ENCODE data around the gene RSBN1L.
A peak's percentile ranks its signal among the peaks of the same experiment; 100 is the strongest.

Gene RSBN1L

DNA sequence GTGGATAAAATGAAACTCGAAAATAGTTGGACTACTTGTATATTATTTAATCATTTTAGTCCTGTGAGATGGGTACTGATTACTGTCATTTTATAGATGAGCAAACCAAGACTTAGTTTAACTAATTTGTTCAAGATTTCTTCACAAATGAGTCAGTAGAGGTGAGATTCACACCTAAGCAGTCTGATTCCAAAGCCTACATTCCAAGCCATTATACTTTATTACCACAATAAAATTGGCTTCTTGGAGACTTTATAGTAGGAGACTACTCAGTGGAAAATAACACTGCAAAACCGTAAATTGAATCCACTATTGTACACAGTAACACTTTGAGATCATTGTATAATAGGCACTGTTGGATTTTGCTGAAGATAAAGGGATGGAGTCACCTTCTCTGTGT lies 104.5 kb downstream of the RSBN1L start:
- H3K9me3 ChIP-seq (ENCODE audit: low read depth, low read length), result no peaks in the 10 kb centered on the region
- no peak overlapping the region for H3K9ac ChIP-seq (ENCODE audit: insufficient read length)
- H3K36me3 ChIP-seq (ENCODE audit: insufficient read depth, low read length), result peaks cover 5% of the 10 kb centered on the region
- no peak for DNase-seq (ENCODE audit: low read depth, low spot score)
- no peak overlapping the region for H3K27ac ChIP-seq
- no peak overlapping the region for H3K4me3 ChIP-seq
- no peak for TF ChIP-seq FOXP2 (optimal IDR thresholded peaks at IDR 0.05; ENCODE audit: control extremely low read depth, extremely low read length, insufficient read depth)
- no peak for TF ChIP-seq EZH2 (IDR thresholded peaks at IDR 0.05)
- TF ChIP-seq POLR2AphosphoS5 (IDR thresholded peaks at IDR 0.05; ENCODE audit: borderline replicate concordance, low read depth, low read length), result no peak

DNA sequence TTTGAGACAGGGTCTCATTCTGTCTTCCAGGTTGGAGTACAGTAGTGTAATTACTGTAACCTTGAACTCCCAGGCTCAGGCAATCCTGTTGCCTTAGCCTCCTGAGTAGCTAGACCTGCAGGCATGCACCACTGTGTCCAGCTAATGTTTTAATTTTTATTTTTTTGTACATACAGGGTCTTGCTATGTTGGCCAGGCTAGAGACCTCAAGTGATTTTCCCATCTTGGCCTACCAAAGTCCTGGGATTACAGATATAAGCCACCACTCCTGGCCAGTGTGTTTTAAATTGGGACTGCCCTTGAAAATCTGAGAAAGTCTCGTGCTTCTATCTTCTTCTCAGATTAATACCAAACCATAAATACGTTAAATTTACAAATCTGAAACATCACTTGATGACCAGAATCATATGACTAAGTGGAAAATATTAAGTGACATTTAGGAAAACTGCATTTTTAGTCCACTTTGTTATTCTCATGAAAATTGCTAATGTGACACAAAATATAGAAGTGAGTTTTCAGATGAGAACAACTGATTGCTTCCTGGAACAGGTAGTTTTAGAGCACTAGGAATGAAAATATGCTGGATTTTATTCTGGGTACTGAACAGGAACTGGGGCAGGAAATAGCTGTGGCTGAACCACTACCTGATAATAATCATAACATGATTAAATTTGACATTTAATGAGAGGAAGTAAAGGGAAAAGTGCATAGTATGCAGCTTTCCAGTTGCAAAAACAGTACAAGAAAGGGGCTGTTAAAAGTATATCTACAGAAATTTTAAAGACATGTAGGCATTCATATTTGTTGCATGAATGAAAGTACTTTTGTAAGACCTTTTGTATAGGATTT lies 106.5 kb downstream of the RSBN1L start:
- peak; percentile 78 for DNase-seq (ENCODE audit: low read depth, low spot score)
- H3K4me3 ChIP-seq, result peak overlapping the region; percentile 0
- no peaks in the 10 kb centered on the region; the same call in 1 of the 2 replicates for H3K9me3 ChIP-seq (ENCODE audit: low read depth, low read length)
- no peak overlapping the region for H3K9ac ChIP-seq (ENCODE audit: insufficient read length)
- H3K36me3 ChIP-seq (ENCODE audit: insufficient read depth, low read length), result peaks cover 6% of the 10 kb centered on the region; the same call in 1 of the 2 replicates
- H3K27ac ChIP-seq, result peak overlapping the region; percentile 80
- TF ChIP-seq POLR2AphosphoS5 (IDR thresholded peaks at IDR 0.05; ENCODE audit: borderline replicate concordance, low read depth, low read length), result peak; percentile 53; the same call in 1 of the 2 replicates
- no peak for TF ChIP-seq FOXP2 (optimal IDR thresholded peaks at IDR 0.05; ENCODE audit: control extremely low read depth, extremely low read length, insufficient read depth)
- no peak for TF ChIP-seq EZH2 (IDR thresholded peaks at IDR 0.05)

DNA sequence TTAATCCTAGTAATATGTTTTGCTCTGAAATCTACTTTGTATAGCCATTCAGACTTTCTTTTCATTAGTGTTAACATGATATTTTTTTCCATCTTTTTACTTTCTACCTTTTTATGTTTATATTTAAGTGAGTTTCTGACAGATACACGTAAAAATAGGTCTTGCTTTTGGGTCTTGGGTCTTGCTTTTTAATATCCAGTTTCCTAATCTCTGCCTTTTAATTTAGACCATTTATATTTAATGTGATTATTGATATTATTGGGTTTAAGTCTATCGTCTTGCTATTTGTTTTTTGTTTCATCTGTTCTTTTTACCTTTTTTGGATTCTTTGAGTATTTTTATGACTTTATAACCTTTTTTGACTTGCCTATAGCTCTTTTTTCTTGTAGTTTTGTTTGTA lies 110.2 kb downstream of the RSBN1L start:
- Histone ChIP-seq H3K27ac (no peak overlapping the region), H3K9ac (ENCODE audit: insufficient read length) (no peak overlapping the region), H3K36me3 (ENCODE audit: insufficient read depth, low read length) (peaks cover 10% of the 10 kb centered on the region; the same call in 1 of the 2 replicates), H3K4me3 (no peak overlapping the region), H3K9me3 (ENCODE audit: low read depth, low read length) (no peaks in the 10 kb centered on the region; the same call in 1 of the 2 replicates)
- DNase-seq (ENCODE audit: low read depth, low spot score), result no peak
- TF ChIP-seq EZH2 (IDR thresholded peaks at IDR 0.05) (no peak), FOXP2 (optimal IDR thresholded peaks at IDR 0.05; ENCODE audit: control extremely low read depth, extremely low read length, insufficient read depth) (no peak), POLR2AphosphoS5 (IDR thresholded peaks at IDR 0.05; ENCODE audit: borderline replicate concordance, low read depth, low read length) (no peak)

DNA sequence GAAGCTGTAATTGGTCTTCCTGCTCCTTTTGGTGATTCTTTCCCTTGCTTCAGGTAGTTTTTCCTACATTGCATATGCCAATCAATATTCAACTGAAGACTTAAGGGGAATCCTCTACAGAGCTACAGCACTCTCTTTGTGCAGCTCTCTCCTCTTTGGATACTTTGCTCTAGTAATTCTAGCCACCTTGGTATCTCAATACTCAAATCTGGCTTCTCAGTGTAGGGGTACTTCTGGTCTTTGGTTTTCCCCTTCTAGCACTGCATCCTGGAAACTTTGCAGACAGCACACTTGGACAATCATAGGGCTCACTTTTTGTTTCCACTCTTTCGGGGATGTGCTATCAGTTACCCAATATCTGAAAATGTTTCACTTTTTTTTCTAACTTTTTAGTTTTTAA lies 112.3 kb downstream of the RSBN1L start:
- no peak for TF ChIP-seq EZH2 (IDR thresholded peaks at IDR 0.05)
- no peak for TF ChIP-seq FOXP2 (optimal IDR thresholded peaks at IDR 0.05; ENCODE audit: control extremely low read depth, extremely low read length, insufficient read depth)
- no peak for TF ChIP-seq POLR2AphosphoS5 (IDR thresholded peaks at IDR 0.05; ENCODE audit: borderline replicate concordance, low read depth, low read length)
- Histone ChIP-seq H3K9me3 (ENCODE audit: low read depth, low read length) (no peaks in the 10 kb centered on the region; the same call in 1 of the 2 replicates), H3K4me3 (no peak overlapping the region), H3K9ac (ENCODE audit: insufficient read length) (no peak overlapping the region), H3K27ac (no peak overlapping the region), H3K36me3 (ENCODE audit: insufficient read depth, low read length) (peaks cover 14% of the 10 kb centered on the region)
- no peak for DNase-seq (ENCODE audit: low read depth, low spot score)

DNA sequence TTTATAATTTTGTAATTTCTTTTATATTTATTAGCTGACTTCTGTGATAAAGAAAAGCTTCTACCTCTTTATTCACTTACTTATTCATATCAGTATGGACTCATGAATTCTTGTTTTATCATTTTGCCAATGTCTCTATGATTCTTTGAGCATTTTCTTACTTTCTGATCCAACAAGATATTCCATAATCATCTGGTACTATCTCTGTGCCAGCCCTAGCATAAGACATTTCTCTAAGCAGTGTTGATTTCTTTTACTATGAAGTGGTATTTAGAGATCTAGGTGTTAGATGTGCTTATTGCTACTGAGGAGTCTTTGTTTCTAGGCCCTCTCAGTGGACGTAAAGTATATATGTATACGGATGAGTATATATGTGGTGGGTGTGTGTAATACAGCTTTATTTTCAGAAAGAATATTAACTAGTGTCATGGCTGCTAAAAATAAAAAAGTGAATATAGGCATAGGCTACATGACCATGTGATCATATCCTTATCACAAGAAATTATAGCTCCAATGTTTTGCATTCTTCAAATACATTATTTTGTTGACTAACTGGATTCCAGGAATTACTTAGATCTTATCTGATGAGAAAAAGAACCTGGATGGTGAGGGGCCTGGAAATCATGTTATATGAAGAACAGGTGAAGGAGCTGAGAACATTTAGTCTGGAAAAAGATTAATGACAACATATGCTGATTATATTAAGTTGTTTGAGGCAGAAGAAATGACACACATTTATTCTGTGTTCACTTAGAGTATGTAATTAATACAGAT lies 115.4 kb downstream of the RSBN1L start:
- H3K9me3 ChIP-seq (ENCODE audit: low read depth, low read length), result no peaks in the 10 kb centered on the region; the same call in 1 of the 2 replicates
- peaks cover 21% of the 10 kb centered on the region for H3K36me3 ChIP-seq (ENCODE audit: insufficient read depth, low read length)
- H3K9ac ChIP-seq (ENCODE audit: insufficient read length), result no peak overlapping the region
- H3K4me3 ChIP-seq, result no peak overlapping the region
- no peak for DNase-seq (ENCODE audit: low read depth, low spot score)
- H3K27ac ChIP-seq, result no peak overlapping the region
- TF ChIP-seq FOXP2 (optimal IDR thresholded peaks at IDR 0.05; ENCODE audit: control extremely low read depth, extremely low read length, insufficient read depth) (no peak), POLR2AphosphoS5 (IDR thresholded peaks at IDR 0.05; ENCODE audit: borderline replicate concordance, low read depth, low read length) (no peak), EZH2 (IDR thresholded peaks at IDR 0.05) (no peak)

DNA sequence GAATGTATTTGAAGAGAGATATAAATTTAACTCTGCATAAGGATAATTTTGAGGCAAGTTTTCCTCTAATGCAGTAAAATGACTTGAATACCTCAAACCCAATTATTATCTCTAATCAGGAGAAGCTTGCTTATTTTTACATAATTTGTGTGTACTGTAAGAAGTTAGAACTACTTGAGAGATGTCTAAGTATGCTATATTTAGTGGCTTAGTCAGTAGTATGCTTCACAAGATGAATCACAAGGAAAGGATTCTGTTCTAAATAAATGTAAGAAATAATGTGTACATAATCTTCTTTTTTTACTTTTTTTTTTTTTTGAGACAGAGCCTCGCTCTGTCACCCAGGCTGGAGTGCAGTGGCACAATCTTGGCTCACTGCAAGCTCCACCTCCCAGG lies 116.0 kb downstream of the RSBN1L start:
- H3K9ac ChIP-seq (ENCODE audit: insufficient read length), result no peak overlapping the region
- H3K4me3 ChIP-seq, result no peak overlapping the region
- DNase-seq (ENCODE audit: low read depth, low spot score), result no peak
- H3K27ac ChIP-seq, result no peak overlapping the region
- H3K9me3 ChIP-seq (ENCODE audit: low read depth, low read length), result no peaks in the 10 kb centered on the region; the same call in 1 of the 2 replicates
- peaks cover 26% of the 10 kb centered on the region for H3K36me3 ChIP-seq (ENCODE audit: insufficient read depth, low read length)
- TF ChIP-seq FOXP2 (optimal IDR thresholded peaks at IDR 0.05; ENCODE audit: control extremely low read depth, extremely low read length, insufficient read depth) (no peak), POLR2AphosphoS5 (IDR thresholded peaks at IDR 0.05; ENCODE audit: borderline replicate concordance, low read depth, low read length) (no peak), EZH2 (IDR thresholded peaks at IDR 0.05) (no peak)

DNA sequence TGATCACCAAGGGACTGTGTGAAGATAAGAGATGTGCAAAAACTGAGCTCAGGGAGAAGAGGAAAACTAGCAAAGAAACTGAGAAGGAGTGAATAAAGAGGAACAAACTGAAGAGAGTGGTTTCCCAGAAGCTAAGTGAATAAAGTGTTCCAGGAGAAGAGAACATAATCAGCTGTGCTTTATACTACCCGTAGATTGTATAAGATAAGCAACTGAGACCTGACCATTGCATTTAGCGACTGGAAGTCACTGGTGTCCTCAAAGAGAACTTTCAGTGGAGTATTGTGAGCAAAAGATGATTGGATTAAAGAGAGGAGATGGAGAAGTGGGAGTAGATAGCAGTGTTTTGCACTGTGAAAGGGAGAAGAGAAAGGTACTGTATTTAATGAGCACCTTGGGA lies 116.9 kb downstream of the RSBN1L start:
- Histone ChIP-seq H3K9ac (ENCODE audit: insufficient read length) (no peak overlapping the region), H3K27ac (no peak overlapping the region), H3K9me3 (ENCODE audit: low read depth, low read length) (no peaks in the 10 kb centered on the region), H3K36me3 (ENCODE audit: insufficient read depth, low read length) (peaks cover 29% of the 10 kb centered on the region), H3K4me3 (no peak overlapping the region)
- DNase-seq (ENCODE audit: low read depth, low spot score), result no peak
- no peak for TF ChIP-seq EZH2 (IDR thresholded peaks at IDR 0.05)
- TF ChIP-seq FOXP2 (optimal IDR thresholded peaks at IDR 0.05; ENCODE audit: control extremely low read depth, extremely low read length, insufficient read depth), result no peak

DNA sequence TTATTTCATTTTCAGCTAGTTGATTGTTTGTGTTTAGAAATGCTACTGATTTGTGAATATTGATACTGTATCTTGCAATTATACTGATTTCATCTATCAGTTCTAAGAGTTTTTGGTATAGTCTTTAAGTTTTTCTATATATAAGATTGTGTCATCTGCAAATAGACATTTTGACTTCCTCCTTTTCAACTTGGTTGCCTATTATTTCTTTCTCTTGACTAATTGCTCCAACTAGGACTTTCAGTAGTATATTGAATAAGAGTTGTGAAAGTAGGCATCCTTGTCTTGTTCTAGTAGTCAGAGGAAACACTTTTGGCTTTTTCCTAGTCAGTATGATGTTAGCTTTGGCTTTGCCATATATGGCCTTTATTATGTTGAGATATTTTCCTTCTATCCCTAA lies 122.8 kb downstream of the RSBN1L start:
- Histone ChIP-seq H3K27ac (no peak overlapping the region), H3K9ac (ENCODE audit: insufficient read length) (no peak overlapping the region), H3K9me3 (ENCODE audit: low read depth, low read length) (peaks cover 10% of the 10 kb centered on the region; the same call in 1 of the 2 replicates), H3K4me3 (no peak overlapping the region), H3K36me3 (ENCODE audit: insufficient read depth, low read length) (peaks cover 31% of the 10 kb centered on the region)
- DNase-seq (ENCODE audit: low read depth, low spot score), result no peak
- TF ChIP-seq FOXP2 (optimal IDR thresholded peaks at IDR 0.05; ENCODE audit: control extremely low read depth, extremely low read length, insufficient read depth), result no peak
- no peak for TF ChIP-seq EZH2 (IDR thresholded peaks at IDR 0.05)

All from SK-N-MC (cell line).